Gastroesophageal sphincter (tissue), 4 donors: ENCODE results near the gene WDR90. TPM values are rescaled to one million over a fixed set of nuclear protein-coding genes. Genes with fewer than 3 reads are reported as not detected.

Experiments used
- ATAC-seq: fragments of 150-250 bp; one replicate; pipeline ENCODE4 v1.9.1; 2016; ENCODE audit warnings: mild to moderate bottlenecking, moderate library complexity
- H3K27ac ChIP-seq, 4 donors: fragments of 200-600 bp; sonication (generic) in 3 of 4; 1 replicate in 3 of 4; 2 replicates in 1 of 4; pipeline ENCODE4 v1.5.1; 2016 to 2019
- H3K27me3 ChIP-seq: fragments of 200-600 bp; sonication (generic); one replicate; pipeline ENCODE4 v1.5.1; 2019
- H3K36me3 ChIP-seq, 2 donors: fragments of 200-600 bp; sonication (generic); one replicate each; pipeline ENCODE4 v1.5.1; 2019; ENCODE audit warnings: control low read depth in 1 of 2
- H3K4me1 ChIP-seq, 3 donors: fragments of 200-600 bp; sonication (generic); 1 replicate in 2 of 3; 2 replicates in 1 of 3; pipeline ENCODE4 v1.5.1; 2016 to 2019; ENCODE audit warnings: control low read depth in 2 of 3
- H3K4me3 ChIP-seq, 2 donors: fragments of 200-600 bp; sonication (generic); one replicate each; pipeline ENCODE4 v1.5.1; 2019; ENCODE audit warnings: mild to moderate bottlenecking in 1 of 2, moderate library complexity in 1 of 2
- H3K9me3 ChIP-seq, 3 donors: fragments of 200-600 bp; sonication (generic); one replicate each; pipeline ENCODE4 v1.5.1; 2017 to 2019; ENCODE audit warnings: control low read depth in 2 of 3
- CTCF ChIP-seq, 4 experiments: fragments of 200-600 bp in 2 of 4; fragments of 450-650 bp in 2 of 4; sonication (generic) in 1 of 4; IDR thresholded peaks; one replicate each; pipeline ENCODE4 v1.5.1; 2017 to 2019; ENCODE audit warnings: antibody characterized with exemption in 4 of 4, mild to moderate bottlenecking in 2 of 4, moderate library complexity in 2 of 4
- EP300 ChIP-seq: sonication (generic); formaldehyde crosslinking; IDR thresholded peaks from one replicate; pipeline ENCODE4 v1.6.1; 2017; ENCODE audit warnings: antibody characterized with exemption, mild to moderate bottlenecking
- POLR2A ChIP-seq, 2 donors: fragments of 450-650 bp; IDR thresholded peaks; one replicate each; pipeline ENCODE4 v1.6.1; 2017; ENCODE audit warnings: antibody characterized with exemption in 2 of 2, mild to moderate bottlenecking in 2 of 2, moderate library complexity in 1 of 2
- POLR2AphosphoS5 ChIP-seq: sonication (generic); formaldehyde crosslinking; IDR thresholded peaks from one replicate; pipeline ENCODE4 v1.6.1; 2017; ENCODE audit warnings: antibody characterized with exemption
- WGBS, 2 donors: methylation state at CpG; one replicate each; pipeline ENCODE4 v1.1.5; 2018; ENCODE audit warnings: low coverage in 1 of 2; 5-methylcytosine and 5-hydroxymethylcytosine counted together
- total RNA-seq, 4 donors: library from RNA; depleted of rRNA; stranded (reverse); fragments of >200 nt; gene quantifications; one replicate each; pipeline ENCODE4 v1.1.0, GENCODE V29; 2016

The WDR90 gene
- total RNA-seq, 4 donors from 2014 or later: 8.5 to 21.2 (median 16.8) TPM

DNA sequence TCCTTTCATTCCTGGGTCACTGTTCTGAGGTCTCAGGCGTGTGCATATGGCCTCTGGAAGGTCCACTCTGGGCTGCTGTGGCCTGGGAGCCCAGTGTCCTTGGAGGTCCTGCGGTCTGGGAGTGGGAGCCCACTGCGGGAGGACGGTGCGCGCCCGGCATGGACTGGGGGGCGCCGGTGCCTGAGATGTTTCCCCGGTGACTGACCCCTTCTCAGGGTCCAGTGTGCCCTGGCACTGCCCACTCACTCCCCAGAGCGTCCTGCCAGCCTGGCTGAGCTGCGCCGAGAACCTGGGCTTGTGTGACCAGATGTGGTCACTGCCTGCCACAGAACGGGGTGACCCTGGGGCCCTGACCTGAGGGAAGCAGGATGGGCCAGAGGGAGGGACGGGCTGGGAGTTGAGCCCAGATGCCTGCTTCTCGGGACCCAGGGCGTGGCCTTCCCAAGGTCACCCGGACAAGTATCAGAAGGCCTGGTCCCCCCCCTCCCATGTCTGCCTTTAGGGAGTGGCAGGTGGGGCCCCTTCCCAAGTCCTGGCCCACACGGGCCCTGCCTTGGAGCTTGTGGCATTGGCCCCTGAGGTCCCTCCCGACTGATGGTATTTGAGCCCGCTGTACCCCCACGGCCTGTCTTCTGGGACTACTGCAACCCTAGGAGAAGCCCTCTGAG lies 25.2 kb downstream of the WDR90 start:
- Histone ChIP-seq H3K9me3 (no peaks in the 10 kb centered on the region), H3K36me3 (peaks cover 0 to 46% of the 10 kb centered on the region in 2 donors), H3K27ac (peak overlapping the region in 3 of 4 donors; percentile 6 to 50 (median 48)), H3K4me1 (peaks cover 0 to 44% (median 20%) of the 10 kb centered on the region in 3 donors), H3K27me3 (peaks cover 8% of the 10 kb centered on the region), H3K4me3 (no peak overlapping the region)
- TF ChIP-seq CTCF (IDR thresholded peaks at IDR 0.05) (no peak), POLR2A (IDR thresholded peaks at IDR 0.05) (no peak), POLR2AphosphoS5 (no peak), EP300 (no peak)
- no CpG with 5 or more reads among the region's 22 CpGs for WGBS, 2 donors
- no peak for ATAC-seq

DNA sequence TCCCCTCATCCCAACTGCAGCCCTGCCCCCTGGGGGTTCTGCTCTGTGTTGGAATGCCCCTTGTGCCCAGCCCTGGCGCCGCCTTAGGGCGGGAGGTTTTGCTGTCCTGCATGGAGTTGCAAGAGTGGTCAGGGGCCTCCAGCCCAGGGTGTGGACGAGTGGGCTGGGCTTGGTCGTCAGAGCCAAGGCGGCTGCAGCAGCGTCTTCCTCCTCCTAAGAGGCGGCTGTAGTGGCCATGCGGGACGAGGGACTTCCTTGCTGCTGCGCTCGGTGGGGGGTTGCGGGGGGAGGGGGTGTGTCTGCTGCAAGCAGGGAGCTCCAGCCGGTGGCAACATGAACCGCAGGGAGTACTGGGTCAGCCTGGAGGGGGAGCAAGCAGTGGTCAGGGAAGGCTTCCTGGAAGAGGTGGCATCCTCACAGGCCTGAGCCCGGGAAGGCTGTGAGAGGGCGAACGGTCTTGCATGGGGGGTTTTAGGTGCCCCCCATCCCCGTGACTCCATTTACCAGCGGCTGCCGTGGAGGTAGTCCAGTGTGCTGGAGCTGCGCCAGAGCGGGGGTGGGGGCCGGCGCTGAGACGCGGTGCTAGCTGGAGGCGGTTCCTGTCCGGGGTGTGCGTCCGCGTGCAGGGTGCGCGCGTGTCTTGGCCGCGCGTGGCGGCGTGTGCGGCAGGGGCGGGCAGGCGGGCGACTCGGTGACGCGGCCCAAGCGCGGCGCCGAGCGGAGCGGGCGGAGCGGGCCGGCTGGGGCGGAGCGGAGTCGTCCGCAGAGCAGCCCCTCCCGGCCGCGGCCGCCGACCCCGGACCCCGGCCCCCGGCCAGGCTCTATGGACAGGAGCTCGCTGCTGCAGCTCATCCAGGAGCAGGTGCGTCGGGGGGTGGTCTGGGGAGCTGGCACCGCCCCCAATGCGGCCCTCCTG lies 26.1 kb downstream of the WDR90 start, which contains the start of gene RHBDL1:
TSS of gene RHBDL1 (plus strand) at position 704 of the 916 bp plus-strand sequence. CDS start at position 824, 120 bp downstream.
- no peak for ATAC-seq
- peaks cover 8% of the 10 kb centered on the region for H3K27me3 ChIP-seq
- peak within 1 kb of the TSS in 3 of 4 donors; percentile 48 to 69 (median 50) for H3K27ac ChIP-seq
- no peak for TF ChIP-seq POLR2AphosphoS5
- no peak for TF ChIP-seq EP300
- no peak for TF ChIP-seq CTCF (IDR thresholded peaks at IDR 0.05)
- TF ChIP-seq POLR2A (IDR thresholded peaks at IDR 0.05): no peak
- H3K36me3 ChIP-seq: peaks cover 0 to 37% of the 10 kb centered on the region in 2 donors
- WGBS, 2 donors: 4% methylated on average over 15 of the region's 73 CpGs; no CpG with 5 or more reads in 1 of the 2 donors
- H3K4me1 ChIP-seq: peaks cover 0 to 38% (median 21%) of the 10 kb centered on the region in 3 donors
- no peaks in the 10 kb centered on the region for H3K9me3 ChIP-seq
- peak within 1 kb of the TSS in 1 of 2 donors; percentile 49 for H3K4me3 ChIP-seq

- Histone ChIP-seq H3K9me3 (no peaks in the 10 kb centered on the region), H3K36me3 (peaks cover 0 to 29% of the 10 kb centered on the region in 2 donors), H3K27ac (peak overlapping the region in 3 of 4 donors; percentile 48 to 69 (median 50)), H3K4me3 (peak overlapping the region in 1 of 2 donors; percentile 49), H3K27me3 (peaks cover 8% of the 10 kb centered on the region), H3K4me1 (peaks cover 0 to 42% (median 23%) of the 10 kb centered on the region in 3 donors)
- TF ChIP-seq POLR2AphosphoS5 (no peak), EP300 (no peak), CTCF (IDR thresholded peaks at IDR 0.05) (no peak), POLR2A (IDR thresholded peaks at IDR 0.05) (no peak)
- 29% methylated on average over 4 of the region's 25 CpGs; no CpG with 5 or more reads in 1 of the 2 donors for WGBS, 2 donors
- ATAC-seq: no peak
These were observed 26.9 kb downstream of the WDR90 start for GRCh38 chr16:675884-676564.

DNA sequence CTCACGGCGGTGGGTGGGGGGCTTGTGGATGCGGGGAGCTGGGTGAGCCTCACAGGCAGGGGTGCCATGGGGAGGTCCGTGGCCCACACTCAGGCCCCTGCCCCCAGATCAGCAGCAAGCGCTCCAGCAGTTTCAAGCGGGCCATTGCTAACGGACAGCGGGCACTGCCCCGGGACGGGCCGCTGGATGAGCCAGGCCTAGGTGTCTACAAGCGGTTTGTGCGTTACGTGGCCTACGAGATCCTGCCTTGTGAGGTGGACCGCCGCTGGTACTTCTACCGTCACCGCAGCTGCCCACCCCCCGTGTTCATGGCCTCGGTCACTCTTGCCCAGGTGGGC lies 27.4 kb downstream of the WDR90 start:
- H3K36me3 ChIP-seq: peaks cover 0 to 26% of the 10 kb centered on the region in 2 donors
- TF ChIP-seq POLR2A (IDR thresholded peaks at IDR 0.05): no peak

DNA sequence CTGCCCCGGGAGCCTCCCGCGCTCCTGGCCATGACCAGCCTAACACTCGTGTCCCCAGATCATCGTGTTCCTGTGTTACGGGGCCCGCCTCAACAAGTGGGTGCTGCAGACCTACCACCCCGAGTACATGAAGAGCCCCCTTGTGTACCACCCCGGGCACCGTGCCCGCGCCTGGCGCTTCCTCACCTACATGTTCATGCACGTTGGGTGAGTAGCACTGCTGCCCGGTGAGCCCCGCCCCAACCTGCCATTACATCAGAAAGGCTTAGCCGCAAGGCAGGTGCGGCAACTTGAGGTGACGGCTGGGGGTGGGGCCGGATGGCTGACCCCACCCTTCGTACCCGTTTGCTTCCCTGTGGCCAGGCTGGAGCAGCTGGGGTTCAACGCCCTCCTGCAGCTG lies 27.7 kb downstream of the WDR90 start:
- H3K27ac ChIP-seq: no peak overlapping the region
- peaks cover 0 to 51% (median 32%) of the 10 kb centered on the region in 3 donors for H3K4me1 ChIP-seq
- no peak for TF ChIP-seq EP300
- no peak for TF ChIP-seq POLR2AphosphoS5
- H3K27me3 ChIP-seq: peaks cover 8% of the 10 kb centered on the region
- H3K9me3 ChIP-seq: no peaks in the 10 kb centered on the region
- no peak for ATAC-seq
- no CpG with 5 or more reads among the region's 23 CpGs for WGBS, 2 donors
- H3K4me3 ChIP-seq: no peak overlapping the region
- H3K36me3 ChIP-seq: peaks cover 0 to 26% of the 10 kb centered on the region in 2 donors

More for the DNA sequence above, 27.4 kb downstream of the WDR90 start:
- Histone ChIP-seq H3K4me3 (no peak overlapping the region), H3K27ac (no peak overlapping the region), H3K27me3 (peaks cover 8% of the 10 kb centered on the region), H3K4me1 (peaks cover 0 to 47% (median 29%) of the 10 kb centered on the region in 3 donors), H3K9me3 (no peaks in the 10 kb centered on the region)
- ATAC-seq: no peak
- WGBS, 2 donors: no CpG with 5 or more reads among the region's 21 CpGs
